Hepatocyte (in vitro differentiated cells): Measurements from ENCODE around the gene SERINC4. TPM values are rescaled to one million over a fixed set of nuclear protein-coding genes. Genes with fewer than 3 reads are reported as not detected.

ENCODE experiments used
- DNase-seq: peaks from one replicate; pipeline ENCODE4 v3.0.0-alpha.2; 2016; ENCODE audit warnings: low spot score
- H2AFZ ChIP-seq: fragments of 200-600 bp; sonication (generic); 2 replicates; pipeline ENCODE4 v1.6.0; 2016; ENCODE audit warnings: antibody characterized with exemption, mild to moderate bottlenecking
- H3K27ac ChIP-seq: fragments of 200-600 bp; sonication (generic); 2 replicates; pipeline ENCODE4 v1.5.1; 2016; ENCODE audit warnings: mild to moderate bottlenecking
- H3K27me3 ChIP-seq: fragments of 200-600 bp; sonication (generic); 2 replicates; pipeline ENCODE4 v1.6.1; 2016
- H3K36me3 ChIP-seq: fragments of 200-600 bp; sonication (generic); replicated peaks from 2 replicates; pipeline ENCODE4 v1.5.1; 2016; ENCODE audit warnings: low read depth; ENCODE audit not compliant: insufficient read depth
- H3K4me1 ChIP-seq: fragments of 200-600 bp; sonication (generic); 2 replicates; pipeline ENCODE4 v1.5.1; 2016; ENCODE audit warnings: mild to moderate bottlenecking, moderate library complexity; ENCODE audit not compliant: insufficient read depth
- H3K4me2 ChIP-seq: fragments of 200-600 bp; sonication (generic); 2 replicates; pipeline ENCODE4 v1.6.0; 2016
- H3K4me3 ChIP-seq: fragments of 200-600 bp; sonication (generic); 2 replicates; pipeline ENCODE4 v1.5.1; 2016; ENCODE audit warnings: mild to moderate bottlenecking
- H3K79me2 ChIP-seq: fragments of 200-600 bp; sonication (generic); 2 replicates; pipeline ENCODE4 v1.6.0; 2017; ENCODE audit warnings: mild to moderate bottlenecking
- H3K9me2 ChIP-seq: fragments of 200-600 bp; sonication (generic); replicated peaks from 2 replicates; pipeline ENCODE4 v1.6.0; 2017; ENCODE audit warnings: mild to moderate bottlenecking; ENCODE audit not compliant: insufficient read depth
- H3K9me3 ChIP-seq: fragments of 200-600 bp; sonication (generic); 2 replicates; pipeline ENCODE4 v1.5.1; 2016; ENCODE audit warnings: low read depth, mild to moderate bottlenecking
- H4K20me1 ChIP-seq: fragments of 200-600 bp; sonication (generic); 2 replicates; pipeline ENCODE4 v1.6.0; 2016; ENCODE audit warnings: mild to moderate bottlenecking; ENCODE audit not compliant: insufficient read depth, poor library complexity, severe bottlenecking
- EZH2 ChIP-seq: fragments of 200-600 bp; sonication (generic); IDR thresholded peaks from 2 replicates; pipeline ENCODE4 v1.6.1; 2016; ENCODE audit warnings: antibody characterized with exemption, mild to moderate bottlenecking, borderline replicate concordance
- EZH2phosphoT487 ChIP-seq: fragments of 200-600 bp; sonication (generic); IDR thresholded peaks from one replicate; pipeline ENCODE4 v1.6.1; 2018; ENCODE audit warnings: antibody characterized with exemption, mild to moderate bottlenecking, low read depth, moderate library complexity; ENCODE audit not compliant: unreplicated experiment, severe bottlenecking
- WGBS: methylation state at CpG from one replicate; pipeline ENCODE4 v1.1.6; 2016; ENCODE audit warnings: low lambda C conversion rate; ENCODE audit errors: missing lambda C conversion rate; 5-methylcytosine and 5-hydroxymethylcytosine counted together
- polyA plus RNA-seq: library from polyadenylated mRNA; unstranded; fragments of >200 nt; fragmentation: Nextera tagmentation; extraction: Ambion mirVana; gene quantifications from 2 replicates; pipeline ENCODE4 v1.2.1, GENCODE V29; 2016
- total RNA-seq: library from RNA; depleted of rRNA; stranded (reverse); fragments of >200 nt; gene quantifications from 2 replicates; pipeline ENCODE4 v1.2.3, GENCODE V29; 2014
- TF ChIP-seq, protein P1 (sequence below): fragments of 200-600 bp; sonication (generic); IDR thresholded peaks from 2 replicates; pipeline ENCODE4 v1.5.1; 2016; ENCODE audit warnings: antibody characterized with exemption, mild to moderate bottlenecking; ENCODE audit not compliant: poor library complexity

Gene SERINC4
- total and polyA plus RNA-seq, 2 experiments from 2014 or later: 0.10 TPM; not detected in 1

DNA sequence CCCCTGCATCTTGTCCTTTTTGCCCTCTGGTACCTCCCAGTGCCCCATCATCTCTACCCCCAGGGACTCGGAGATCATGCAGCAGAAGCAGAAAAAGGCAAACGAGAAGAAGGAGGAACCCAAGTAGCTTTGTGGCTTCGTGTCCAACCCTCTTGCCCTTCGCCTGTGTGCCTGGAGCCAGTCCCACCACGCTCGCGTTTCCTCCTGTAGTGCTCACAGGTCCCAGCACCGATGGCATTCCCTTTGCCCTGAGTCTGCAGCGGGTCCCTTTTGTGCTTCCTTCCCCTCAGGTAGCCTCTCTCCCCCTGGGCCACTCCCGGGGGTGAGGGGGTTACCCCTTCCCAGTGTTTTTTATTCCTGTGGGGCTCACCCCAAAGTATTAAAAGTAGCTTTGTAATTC lies 6.4 kb downstream of the SERINC4 start:
- Histone ChIP-seq H3K79me2 (peaks cover 36% of the 10 kb centered on the region), H3K4me1 (peaks cover 36% of the 10 kb centered on the region), H2AFZ (no peak overlapping the region), H3K4me3 (peak overlapping the region; percentile 93), H3K9me3 (no peaks in the 10 kb centered on the region), H3K27me3 (no peaks in the 10 kb centered on the region), H4K20me1 (peaks cover 11% of the 10 kb centered on the region), H3K36me3 (no peaks in the 10 kb centered on the region), H3K27ac (peak overlapping the region; percentile 96), H3K4me2 (peak overlapping the region; percentile 90), H3K9me2 (no peaks in the 10 kb centered on the region)
- no peak for DNase-seq
- WGBS: 94% methylated on average over 10 of the region's 10 CpGs
- TF ChIP-seq, protein P1, sequence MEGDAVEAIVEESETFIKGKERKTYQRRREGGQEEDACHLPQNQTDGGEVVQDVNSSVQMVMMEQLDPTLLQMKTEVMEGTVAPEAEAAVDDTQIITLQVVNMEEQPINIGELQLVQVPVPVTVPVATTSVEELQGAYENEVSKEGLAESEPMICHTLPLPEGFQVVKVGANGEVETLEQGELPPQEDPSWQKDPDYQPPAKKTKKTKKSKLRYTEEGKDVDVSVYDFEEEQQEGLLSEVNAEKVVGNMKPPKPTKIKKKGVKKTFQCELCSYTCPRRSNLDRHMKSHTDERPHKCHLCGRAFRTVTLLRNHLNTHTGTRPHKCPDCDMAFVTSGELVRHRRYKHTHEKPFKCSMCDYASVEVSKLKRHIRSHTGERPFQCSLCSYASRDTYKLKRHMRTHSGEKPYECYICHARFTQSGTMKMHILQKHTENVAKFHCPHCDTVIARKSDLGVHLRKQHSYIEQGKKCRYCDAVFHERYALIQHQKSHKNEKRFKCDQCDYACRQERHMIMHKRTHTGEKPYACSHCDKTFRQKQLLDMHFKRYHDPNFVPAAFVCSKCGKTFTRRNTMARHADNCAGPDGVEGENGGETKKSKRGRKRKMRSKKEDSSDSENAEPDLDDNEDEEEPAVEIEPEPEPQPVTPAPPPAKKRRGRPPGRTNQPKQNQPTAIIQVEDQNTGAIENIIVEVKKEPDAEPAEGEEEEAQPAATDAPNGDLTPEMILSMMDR: no peak

DNA sequence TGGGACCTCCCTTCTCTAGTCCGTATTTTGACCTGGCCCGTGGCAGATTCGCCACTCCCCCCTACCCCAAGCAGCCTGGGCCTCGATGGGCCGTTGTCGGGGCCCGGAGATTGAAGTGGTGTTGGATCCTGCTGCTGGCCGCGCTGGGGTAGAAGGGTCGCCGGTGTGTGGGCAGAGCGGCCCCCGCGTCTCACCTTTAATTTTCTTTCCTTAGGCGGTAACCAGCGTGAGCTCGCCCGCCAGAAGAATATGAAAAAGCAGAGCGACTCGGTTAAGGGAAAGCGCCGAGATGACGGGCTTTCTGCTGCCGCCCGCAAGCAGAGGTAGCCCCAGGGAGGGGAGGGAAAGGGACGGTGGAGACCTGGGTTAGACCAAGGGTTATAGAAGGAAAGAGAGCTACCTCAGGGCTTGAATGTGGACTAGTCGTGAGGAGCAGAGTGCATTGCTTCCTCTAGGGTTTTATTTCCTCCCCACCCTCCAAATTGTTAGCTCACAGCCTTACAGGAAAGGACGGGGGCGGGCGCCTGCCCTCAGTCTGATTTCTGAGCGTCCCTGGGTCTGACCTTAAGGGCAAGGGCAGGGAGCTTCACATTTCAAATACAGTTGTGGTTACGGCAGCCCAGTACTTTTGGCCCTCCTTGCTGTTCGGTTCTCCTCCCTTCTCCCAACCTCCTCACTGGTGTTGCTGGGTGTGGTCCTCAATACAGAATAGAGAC lies 7.1 kb downstream of the SERINC4 start:
- 3% methylated on average over 32 of the region's 33 CpGs for WGBS
- peaks cover 11% of the 10 kb centered on the region for H4K20me1 ChIP-seq
- peak overlapping the region; percentile 93 for H3K4me3 ChIP-seq
- peaks cover 36% of the 10 kb centered on the region for H3K79me2 ChIP-seq
- no peaks in the 10 kb centered on the region for H3K36me3 ChIP-seq
- no peaks in the 10 kb centered on the region for H3K9me2 ChIP-seq
- H3K27me3 ChIP-seq: no peaks in the 10 kb centered on the region
- H2AFZ ChIP-seq: no peak overlapping the region
- H3K4me2 ChIP-seq: peak overlapping the region; percentile 90
- TF ChIP-seq, protein P1: no peak
- TF ChIP-seq EZH2 (no peak), EZH2phosphoT487 (no peak)
- peak overlapping the region; percentile 96 for H3K27ac ChIP-seq
- peaks cover 29% of the 10 kb centered on the region for H3K4me1 ChIP-seq
- DNase-seq: peak; percentile 44
- H3K9me3 ChIP-seq: no peaks in the 10 kb centered on the region

DNA sequence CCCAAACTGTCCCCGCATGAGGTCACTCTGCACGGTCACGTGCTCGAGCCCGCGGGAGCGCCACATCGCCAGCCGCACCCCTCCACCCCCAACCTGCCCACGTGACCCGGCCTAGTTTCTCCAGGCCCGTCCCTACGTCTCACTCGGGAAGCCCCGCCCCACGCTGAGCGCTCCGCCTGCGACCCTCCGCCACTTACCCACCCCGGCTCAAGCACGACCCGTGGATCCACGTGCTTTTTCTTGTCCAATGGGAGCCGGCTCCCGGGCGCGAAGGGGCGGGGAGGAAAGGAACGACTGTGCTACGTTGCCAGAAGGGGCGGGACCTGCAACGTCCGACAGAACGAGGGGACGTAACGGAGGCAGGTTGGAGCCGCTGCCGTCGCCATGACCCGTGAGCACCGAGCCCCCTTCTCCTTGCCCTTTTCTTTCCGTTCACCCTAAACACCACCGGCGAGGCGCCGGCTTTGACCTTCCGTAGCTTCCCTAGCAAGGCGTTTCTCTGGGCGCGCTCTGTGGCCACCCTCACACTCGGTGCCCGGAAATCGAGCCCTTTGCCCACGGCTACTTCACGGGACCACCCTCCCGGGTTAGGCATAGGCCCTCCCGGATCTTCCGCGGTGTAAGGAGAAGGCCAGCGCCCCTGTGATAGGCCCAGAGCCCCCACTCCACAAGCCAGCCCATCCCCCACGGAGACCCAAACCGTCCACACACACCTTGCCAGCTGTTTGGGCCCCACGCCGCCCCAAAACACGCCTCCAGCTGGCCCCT lies 7.8 kb downstream of the SERINC4 start, which contains the start of gene SERF2:
Gene SERF2, plus strand, starts transcription at position 328 of the 768 bp plus-strand sequence. Its CDS starts 57 bp downstream, at position 385.
- WGBS: 1% methylated on average over 53 of the region's 66 CpGs
- peak; percentile 100 for DNase-seq
- H3K9me3 ChIP-seq: no peaks in the 10 kb centered on the region
- H3K79me2 ChIP-seq: peaks cover 36% of the 10 kb centered on the region
- peak within 1 kb of the TSS; percentile 70 for H2AFZ ChIP-seq
- TF ChIP-seq EZH2 (no peak), EZH2phosphoT487 (no peak)
- TF ChIP-seq, protein P1: no peak
- peaks cover 23% of the 10 kb centered on the region for H3K4me1 ChIP-seq
- H3K27ac ChIP-seq: peak within 1 kb of the TSS; percentile 96
- no peaks in the 10 kb centered on the region for H3K36me3 ChIP-seq
- H3K4me2 ChIP-seq: peak within 1 kb of the TSS; percentile 90
- H3K27me3 ChIP-seq: no peaks in the 10 kb centered on the region
- H3K9me2 ChIP-seq: no peaks in the 10 kb centered on the region
- peak within 1 kb of the TSS; percentile 93 for H3K4me3 ChIP-seq
- H4K20me1 ChIP-seq: peaks cover 11% of the 10 kb centered on the region
